ENCODE data around the gene C11orf58. TPM values are rescaled to one million over a fixed set of nuclear protein-coding genes. Genes with fewer than 3 reads are reported as not detected.

The C11orf58 gene
- total RNA-seq, 1 experiment from 2014 or later = 171 TPM

GRCh38 chr11:16805938-16806337, 67.5 kb downstream of the C11orf58 start:
- POLR2A ChIA-PET (ENCODE audit: low non-redundant PET) = no interaction called here
- BruUV-seq (replicated peaks) = no TSS peak
- Histone ChIP-seq H3K36me3 (ENCODE audit: insufficient read depth, low read length, poor library complexity, severe bottlenecking) (no peaks in the 10 kb centered on the region), H3K4me3 (ENCODE audit: low read depth, low read length, poor library complexity, severe bottlenecking) (no peak overlapping the region), H3K27me3 (replicated peaks; ENCODE audit: insufficient read depth, low read depth, low read length, poor library complexity) (no peaks in the 10 kb centered on the region), H3K9me3 (ENCODE audit: low read depth, low read length, poor library complexity, severe bottlenecking) (no peaks in the 10 kb centered on the region), H3K4me1 (ENCODE audit: insufficient read depth, low read length, poor library complexity, severe bottlenecking) (no peaks in the 10 kb centered on the region), H3K27ac (ENCODE audit: low read depth, low read length, poor library complexity, severe bottlenecking) (no peak overlapping the region)
- CTCF ChIA-PET = no interaction called here
- intact Hi-C loops (cut with micrococcal nuclease; ENCODE audit: unreplicated experiment) = no loop called here
- DNase-seq (ENCODE audit: low spot score) = no peak
- no peak for TF ChIP-seq EZH2 (IDR thresholded peaks at IDR 0.05; ENCODE audit: borderline replicate concordance, low read depth, low read length, poor library complexity, severe bottlenecking)
- no peak for TF ChIP-seq CTCF (conservative IDR thresholded peaks at IDR 0.05; ENCODE audit: low read depth, low read length)

GRCh38 chr11:16806791-16807190, 68.3 kb downstream of the C11orf58 start:
- no peak overlapping the region for H3K4me3 ChIP-seq (ENCODE audit: low read depth, low read length, poor library complexity, severe bottlenecking)
- DNase-seq (ENCODE audit: low spot score) = no peak
- CTCF ChIA-PET = no interaction called here

DNA sequence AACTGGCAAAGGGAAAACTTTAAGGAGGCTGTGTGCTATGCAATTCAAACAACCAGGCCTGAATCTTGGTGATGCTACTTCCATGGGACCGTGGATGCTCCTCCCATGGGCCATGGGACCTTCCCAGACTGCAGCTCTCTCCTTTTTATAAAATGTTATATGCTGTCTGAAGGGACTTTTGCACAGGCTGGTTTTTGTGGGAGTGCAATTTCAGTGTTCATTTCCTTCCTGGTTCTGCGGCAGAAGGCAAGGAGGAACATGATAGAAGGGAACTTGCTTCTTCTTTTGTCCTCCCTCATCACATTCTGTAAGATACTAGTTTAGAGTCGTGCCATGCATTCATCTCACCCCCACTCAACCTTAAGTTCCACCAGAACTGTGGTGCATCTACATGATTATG, 68.9 kb downstream of the C11orf58 start:
- no peaks in the 10 kb centered on the region for H3K27me3 ChIP-seq (replicated peaks; ENCODE audit: insufficient read depth, low read depth, low read length, poor library complexity)
- no TSS peak for BruUV-seq (replicated peaks)
- CTCF ChIA-PET = no interaction called here
- no peak for DNase-seq (ENCODE audit: low spot score)
- H3K4me3 ChIP-seq (ENCODE audit: low read depth, low read length, poor library complexity, severe bottlenecking) = no peak overlapping the region
- POLR2A ChIA-PET (ENCODE audit: low non-redundant PET) = no interaction called here
- no peak overlapping the region for H3K27ac ChIP-seq (ENCODE audit: low read depth, low read length, poor library complexity, severe bottlenecking)
- no peaks in the 10 kb centered on the region for H3K9me3 ChIP-seq (ENCODE audit: low read depth, low read length, poor library complexity, severe bottlenecking)
- H3K36me3 ChIP-seq (ENCODE audit: insufficient read depth, low read length, poor library complexity, severe bottlenecking) = no peaks in the 10 kb centered on the region
- intact Hi-C loops (cut with micrococcal nuclease; ENCODE audit: unreplicated experiment) = no loop called here
- no peaks in the 10 kb centered on the region for H3K4me1 ChIP-seq (ENCODE audit: insufficient read depth, low read length, poor library complexity, severe bottlenecking)
- no peak for TF ChIP-seq CTCF (conservative IDR thresholded peaks at IDR 0.05; ENCODE audit: low read depth, low read length)
- TF ChIP-seq EZH2 (IDR thresholded peaks at IDR 0.05; ENCODE audit: borderline replicate concordance, low read depth, low read length, poor library complexity, severe bottlenecking) = no peak

More at GRCh38 chr11:16806791-16807190, 68.3 kb downstream of the C11orf58 start:
- BruUV-seq (replicated peaks) = no TSS peak
- POLR2A ChIA-PET (ENCODE audit: low non-redundant PET) = no interaction called here
- H3K36me3 ChIP-seq (ENCODE audit: insufficient read depth, low read length, poor library complexity, severe bottlenecking) = no peaks in the 10 kb centered on the region
- H3K4me1 ChIP-seq (ENCODE audit: insufficient read depth, low read length, poor library complexity, severe bottlenecking) = no peaks in the 10 kb centered on the region
- H3K27me3 ChIP-seq (replicated peaks; ENCODE audit: insufficient read depth, low read depth, low read length, poor library complexity) = no peaks in the 10 kb centered on the region
- intact Hi-C loops (cut with micrococcal nuclease; ENCODE audit: unreplicated experiment) = no loop called here
- H3K27ac ChIP-seq (ENCODE audit: low read depth, low read length, poor library complexity, severe bottlenecking) = no peak overlapping the region
- no peaks in the 10 kb centered on the region for H3K9me3 ChIP-seq (ENCODE audit: low read depth, low read length, poor library complexity, severe bottlenecking)
- TF ChIP-seq EZH2 (IDR thresholded peaks at IDR 0.05; ENCODE audit: borderline replicate concordance, low read depth, low read length, poor library complexity, severe bottlenecking) (no peak), CTCF (conservative IDR thresholded peaks at IDR 0.05; ENCODE audit: low read depth, low read length) (no peak)
